ENCODE data around the gene HABP2.

DNA sequence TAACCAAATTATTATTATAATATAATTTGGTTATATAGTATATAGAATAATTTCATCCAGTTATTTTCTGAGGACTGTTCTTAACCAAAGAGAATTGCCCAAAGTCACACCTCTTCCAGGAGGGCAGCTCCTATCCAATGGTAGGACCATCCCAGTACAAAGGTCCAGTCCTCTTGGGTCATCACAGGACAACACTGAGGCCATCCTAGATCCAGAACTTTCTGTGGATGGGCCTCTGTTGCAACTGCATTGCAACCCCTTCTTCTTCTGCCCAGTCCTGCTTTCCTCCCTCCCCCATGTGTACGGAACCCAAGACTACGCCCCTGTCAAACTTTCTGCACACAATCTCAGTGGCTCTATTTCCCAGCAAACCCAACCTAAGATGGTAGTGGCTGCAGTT lies 5.4 kb upstream of the HABP2 start:
- TF ChIP-seq POLR2A (IDR thresholded peaks at IDR 0.05): no peak
- TF ChIP-seq, protein P1, sequence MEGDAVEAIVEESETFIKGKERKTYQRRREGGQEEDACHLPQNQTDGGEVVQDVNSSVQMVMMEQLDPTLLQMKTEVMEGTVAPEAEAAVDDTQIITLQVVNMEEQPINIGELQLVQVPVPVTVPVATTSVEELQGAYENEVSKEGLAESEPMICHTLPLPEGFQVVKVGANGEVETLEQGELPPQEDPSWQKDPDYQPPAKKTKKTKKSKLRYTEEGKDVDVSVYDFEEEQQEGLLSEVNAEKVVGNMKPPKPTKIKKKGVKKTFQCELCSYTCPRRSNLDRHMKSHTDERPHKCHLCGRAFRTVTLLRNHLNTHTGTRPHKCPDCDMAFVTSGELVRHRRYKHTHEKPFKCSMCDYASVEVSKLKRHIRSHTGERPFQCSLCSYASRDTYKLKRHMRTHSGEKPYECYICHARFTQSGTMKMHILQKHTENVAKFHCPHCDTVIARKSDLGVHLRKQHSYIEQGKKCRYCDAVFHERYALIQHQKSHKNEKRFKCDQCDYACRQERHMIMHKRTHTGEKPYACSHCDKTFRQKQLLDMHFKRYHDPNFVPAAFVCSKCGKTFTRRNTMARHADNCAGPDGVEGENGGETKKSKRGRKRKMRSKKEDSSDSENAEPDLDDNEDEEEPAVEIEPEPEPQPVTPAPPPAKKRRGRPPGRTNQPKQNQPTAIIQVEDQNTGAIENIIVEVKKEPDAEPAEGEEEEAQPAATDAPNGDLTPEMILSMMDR (IDR thresholded peaks at IDR 0.05): no peak
